ENCODE measurements around the gene PTPRG.

DNA sequence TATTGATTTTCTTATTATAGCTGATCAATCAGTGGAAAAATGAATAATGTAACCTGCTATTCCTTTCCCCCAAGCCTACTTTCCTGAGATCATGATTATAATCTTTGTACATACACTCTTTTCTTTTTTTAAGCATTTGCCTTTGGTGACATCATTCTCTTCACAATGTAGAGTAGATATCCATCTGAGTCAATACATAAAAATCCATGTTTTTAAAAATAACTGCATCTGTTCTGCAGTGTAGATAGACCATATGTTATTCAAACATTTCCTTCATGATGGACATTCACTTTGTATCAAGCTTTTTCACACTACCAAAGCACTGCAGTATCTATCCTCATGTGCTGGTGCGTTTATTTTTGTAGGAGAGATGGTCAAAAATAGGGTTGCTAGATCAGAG, 211.1 kb downstream of the PTPRG start:
- TF ChIP-seq, protein P1, sequence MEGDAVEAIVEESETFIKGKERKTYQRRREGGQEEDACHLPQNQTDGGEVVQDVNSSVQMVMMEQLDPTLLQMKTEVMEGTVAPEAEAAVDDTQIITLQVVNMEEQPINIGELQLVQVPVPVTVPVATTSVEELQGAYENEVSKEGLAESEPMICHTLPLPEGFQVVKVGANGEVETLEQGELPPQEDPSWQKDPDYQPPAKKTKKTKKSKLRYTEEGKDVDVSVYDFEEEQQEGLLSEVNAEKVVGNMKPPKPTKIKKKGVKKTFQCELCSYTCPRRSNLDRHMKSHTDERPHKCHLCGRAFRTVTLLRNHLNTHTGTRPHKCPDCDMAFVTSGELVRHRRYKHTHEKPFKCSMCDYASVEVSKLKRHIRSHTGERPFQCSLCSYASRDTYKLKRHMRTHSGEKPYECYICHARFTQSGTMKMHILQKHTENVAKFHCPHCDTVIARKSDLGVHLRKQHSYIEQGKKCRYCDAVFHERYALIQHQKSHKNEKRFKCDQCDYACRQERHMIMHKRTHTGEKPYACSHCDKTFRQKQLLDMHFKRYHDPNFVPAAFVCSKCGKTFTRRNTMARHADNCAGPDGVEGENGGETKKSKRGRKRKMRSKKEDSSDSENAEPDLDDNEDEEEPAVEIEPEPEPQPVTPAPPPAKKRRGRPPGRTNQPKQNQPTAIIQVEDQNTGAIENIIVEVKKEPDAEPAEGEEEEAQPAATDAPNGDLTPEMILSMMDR (conservative IDR thresholded peaks at IDR 0.05; ENCODE audit: low read length), result no peak
- no peak for TF ChIP-seq EZH2phosphoT487 (IDR thresholded peaks at IDR 0.05; ENCODE audit: borderline replicate concordance)

All from Loucy (cell line).